HS-5 (cell line): ENCODE measurements around the gene ADRA2B.
"Not testable (repeated sequence)": the region's sequence is repeated elsewhere in the genome, so short reads cannot be mapped to it uniquely, and the experiment has no call there.

Experiments
- DNase-seq: peaks from one replicate; pipeline ENCODE4 v3.0.0-alpha.2; 2012; ENCODE audit warnings: low read depth

Gene ADRA2B

DNA sequence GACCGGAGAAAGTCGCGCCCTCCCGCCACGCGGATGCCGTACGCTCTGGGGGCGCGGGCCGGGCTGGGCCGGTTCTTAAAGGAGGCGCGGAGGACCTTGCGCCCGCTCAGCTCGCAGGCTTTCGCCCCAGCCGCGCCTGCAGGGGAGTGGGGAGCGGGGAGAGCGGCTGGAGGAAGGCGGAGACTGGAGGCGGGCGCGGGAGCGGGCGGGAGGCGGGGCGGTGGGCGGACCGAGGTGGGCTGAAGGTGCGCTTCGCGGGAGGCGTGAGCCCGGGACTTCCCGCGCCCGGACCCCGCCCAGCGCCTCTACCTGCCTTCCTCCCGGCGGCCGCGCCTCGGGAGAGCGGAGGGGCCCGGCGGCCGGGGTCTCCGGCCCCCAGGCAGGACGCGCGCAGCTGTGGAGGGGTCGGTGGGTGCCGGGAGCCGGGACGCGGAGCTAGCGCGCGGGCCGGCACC is at the start of gene ADRA2B:
Gene ADRA2B (minus strand): TSS at position 148 of the 455 bp plus-strand sequence. CDS start 422 bp downstream, outside the sequence.
- no peak for DNase-seq

DNA sequence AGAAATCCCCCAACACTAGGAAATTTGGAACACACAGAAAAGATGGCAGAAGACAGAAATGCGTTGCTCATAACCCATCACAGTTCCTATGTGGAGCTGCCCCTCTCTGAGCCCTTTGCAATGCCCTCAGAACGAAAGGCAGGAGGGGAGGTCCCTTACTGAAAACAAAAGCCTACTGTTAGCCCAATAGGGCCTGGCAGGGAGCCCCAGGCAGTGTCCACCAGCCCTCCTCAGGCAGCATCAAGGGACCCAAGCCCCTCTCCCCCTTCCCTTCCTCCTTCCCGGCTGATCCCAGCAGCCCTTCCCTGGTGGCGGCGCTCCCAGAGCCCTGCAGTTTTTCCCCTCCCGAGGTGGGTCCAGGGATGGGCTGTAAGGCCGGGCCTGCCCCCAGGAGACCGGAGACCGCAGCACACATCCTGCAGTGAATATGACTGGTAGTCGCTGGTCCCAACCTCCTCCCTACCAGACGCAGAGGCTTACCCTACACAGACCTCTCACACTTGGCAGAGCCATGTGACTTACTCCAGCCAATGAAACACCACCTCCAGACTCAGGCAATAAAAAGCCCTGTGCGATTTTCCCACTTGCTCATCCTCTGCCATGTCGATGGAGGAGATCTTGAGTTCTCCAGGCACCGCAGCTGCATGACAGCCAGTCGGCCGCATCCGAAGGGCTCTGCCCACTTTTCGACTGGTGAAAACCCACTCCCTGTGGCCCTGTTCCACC is 48.3 kb upstream of the ADRA2B start:
- DNase-seq, result no peak

DNA sequence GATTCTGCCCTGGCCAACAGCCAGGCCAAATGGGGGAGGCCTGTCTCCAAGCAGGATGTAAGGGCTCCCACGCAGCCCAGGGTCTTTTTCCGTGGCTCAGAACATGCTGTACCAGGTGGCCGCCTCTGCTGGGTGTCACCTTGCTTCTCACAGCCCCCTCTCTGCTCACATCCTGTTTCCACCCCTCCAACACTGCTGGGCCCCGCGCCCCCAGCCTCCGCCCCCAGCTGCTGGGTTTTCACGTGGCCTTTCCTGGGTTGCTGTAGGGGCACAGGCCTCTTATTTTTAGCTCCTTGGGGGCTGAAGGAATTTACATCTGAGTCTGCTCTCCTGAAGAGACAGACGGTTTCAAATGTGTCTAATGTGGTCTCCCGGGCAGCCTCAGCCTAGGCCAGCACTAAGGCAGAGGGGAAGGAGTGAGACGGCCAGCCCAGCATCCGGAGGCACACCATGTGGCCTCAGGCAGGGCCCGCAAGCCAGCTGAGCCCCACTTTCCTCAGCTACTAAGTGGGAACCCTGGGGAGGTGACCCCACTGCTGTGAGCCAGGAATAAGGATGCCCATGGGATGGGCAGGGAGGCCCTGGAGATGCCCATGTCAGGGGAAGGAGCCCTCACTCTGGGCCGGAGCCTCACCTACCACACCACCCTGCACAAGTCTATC is 47.5 kb upstream of the ADRA2B start:
- DNase-seq, result no peak

DNA sequence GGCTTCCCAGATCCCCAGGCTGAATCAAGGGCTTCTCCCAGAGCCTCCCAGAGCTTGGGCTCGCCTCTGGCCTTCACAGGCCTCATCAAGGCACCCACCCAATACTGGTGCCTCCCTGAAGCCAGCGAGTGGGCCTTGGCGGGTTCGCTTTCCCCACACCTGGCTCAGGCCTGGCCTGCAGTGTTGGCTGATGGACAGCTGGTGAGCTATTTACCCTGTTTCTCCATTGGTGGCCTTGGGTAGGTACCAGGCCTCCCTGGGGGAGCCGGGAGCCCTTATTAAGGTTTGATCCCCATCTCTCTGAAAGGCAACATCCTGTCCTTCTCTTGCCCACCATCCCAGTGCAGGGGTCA is 47.0 kb upstream of the ADRA2B start:
- no peak for DNase-seq

DNA sequence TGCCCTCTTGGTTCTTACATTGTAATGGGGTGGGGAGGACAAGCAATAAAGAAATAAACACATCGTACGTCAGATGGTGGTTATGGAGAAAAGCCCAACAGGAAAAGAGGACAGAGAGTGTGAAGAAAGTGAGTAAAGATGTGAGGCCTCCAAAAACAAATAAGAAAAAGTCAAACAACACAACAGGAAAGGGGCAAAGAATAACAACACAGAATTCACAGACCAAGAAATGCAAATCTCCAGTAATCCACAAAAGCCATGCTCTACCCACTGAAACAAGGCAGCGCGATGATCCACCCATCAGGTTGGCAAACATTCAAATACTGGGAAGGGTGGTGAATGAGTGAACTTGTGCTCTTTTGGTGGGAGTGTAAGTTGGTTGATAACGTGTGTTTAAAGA is 45.5 kb upstream of the ADRA2B start:
- DNase-seq, result no peak

DNA sequence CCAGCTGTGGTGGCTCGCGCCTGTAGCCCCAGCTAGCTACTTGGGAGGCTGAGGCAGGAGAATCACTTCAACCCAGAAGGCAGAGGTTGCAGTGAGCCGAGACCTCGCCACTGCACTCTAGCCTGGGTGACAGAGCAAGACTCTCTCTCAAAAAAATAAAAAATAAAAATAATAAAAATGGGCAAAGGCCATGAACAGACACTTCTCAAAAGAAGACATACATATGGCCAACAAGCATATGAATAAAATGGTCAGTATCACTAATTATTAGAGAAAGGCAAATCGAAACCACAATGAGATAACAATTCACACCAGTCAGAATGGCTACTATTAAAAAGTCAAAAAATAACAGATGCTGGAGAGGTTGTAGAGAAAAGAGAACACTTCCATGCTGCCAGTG is 44.0 kb upstream of the ADRA2B start:
- not testable (repeated sequence) for DNase-seq

DNA sequence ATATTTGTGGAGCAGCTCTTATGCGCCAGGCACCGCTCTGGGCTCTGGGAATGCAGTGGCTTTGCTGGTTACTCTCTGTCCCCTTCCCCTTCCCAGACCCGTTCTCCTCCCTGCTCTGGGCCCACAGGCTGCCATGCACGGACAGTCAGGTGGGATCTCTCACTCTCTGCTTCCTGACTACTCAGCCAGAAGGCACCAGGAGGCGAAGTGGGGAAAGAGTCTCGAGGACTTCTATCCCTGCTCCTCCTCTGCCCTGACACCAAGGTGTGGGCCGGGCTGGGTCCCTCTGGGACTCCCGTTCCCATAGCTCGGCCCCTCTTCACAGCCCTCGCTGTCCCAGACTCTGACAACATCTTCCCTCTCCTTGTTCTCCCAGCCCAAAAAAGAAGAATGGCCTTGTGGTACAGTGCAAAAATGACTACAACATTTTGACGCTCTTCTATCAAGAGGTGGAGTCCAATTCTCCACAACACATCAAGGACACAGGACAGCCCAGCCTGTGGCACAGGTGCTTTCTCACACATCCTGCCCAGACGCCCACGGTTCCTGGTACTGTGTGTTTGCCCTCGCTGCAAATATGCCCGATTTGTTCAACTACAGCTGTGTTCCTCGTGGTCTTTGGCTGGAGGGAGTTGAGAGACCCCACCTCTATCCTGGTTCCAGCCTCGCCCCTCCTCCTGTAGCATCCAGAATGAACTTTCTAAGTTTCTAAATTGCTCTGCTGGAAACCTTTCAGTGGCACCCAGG is 42.9 kb upstream of the ADRA2B start:
- no peak for DNase-seq

DNA sequence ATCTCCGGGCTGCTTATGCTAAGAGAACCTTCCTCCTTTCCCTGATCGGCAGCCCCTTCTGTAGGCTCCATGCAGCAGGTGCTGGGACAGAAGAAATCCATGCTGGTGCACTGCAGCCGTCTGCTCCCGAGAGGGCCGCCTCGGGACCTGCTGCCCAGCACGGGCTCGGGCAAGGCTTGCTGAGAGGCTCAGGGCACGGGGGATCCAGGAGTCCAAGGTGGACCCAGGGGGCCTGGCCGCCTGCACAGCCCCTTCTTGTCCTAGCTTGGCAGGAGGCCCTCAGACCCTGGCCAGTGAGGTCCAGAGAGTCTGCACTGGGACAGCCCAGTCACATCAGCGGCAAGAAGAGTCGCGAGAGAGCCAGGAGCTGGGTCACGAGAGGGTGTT is 42.2 kb upstream of the ADRA2B start:
- DNase-seq, result no peak

DNA sequence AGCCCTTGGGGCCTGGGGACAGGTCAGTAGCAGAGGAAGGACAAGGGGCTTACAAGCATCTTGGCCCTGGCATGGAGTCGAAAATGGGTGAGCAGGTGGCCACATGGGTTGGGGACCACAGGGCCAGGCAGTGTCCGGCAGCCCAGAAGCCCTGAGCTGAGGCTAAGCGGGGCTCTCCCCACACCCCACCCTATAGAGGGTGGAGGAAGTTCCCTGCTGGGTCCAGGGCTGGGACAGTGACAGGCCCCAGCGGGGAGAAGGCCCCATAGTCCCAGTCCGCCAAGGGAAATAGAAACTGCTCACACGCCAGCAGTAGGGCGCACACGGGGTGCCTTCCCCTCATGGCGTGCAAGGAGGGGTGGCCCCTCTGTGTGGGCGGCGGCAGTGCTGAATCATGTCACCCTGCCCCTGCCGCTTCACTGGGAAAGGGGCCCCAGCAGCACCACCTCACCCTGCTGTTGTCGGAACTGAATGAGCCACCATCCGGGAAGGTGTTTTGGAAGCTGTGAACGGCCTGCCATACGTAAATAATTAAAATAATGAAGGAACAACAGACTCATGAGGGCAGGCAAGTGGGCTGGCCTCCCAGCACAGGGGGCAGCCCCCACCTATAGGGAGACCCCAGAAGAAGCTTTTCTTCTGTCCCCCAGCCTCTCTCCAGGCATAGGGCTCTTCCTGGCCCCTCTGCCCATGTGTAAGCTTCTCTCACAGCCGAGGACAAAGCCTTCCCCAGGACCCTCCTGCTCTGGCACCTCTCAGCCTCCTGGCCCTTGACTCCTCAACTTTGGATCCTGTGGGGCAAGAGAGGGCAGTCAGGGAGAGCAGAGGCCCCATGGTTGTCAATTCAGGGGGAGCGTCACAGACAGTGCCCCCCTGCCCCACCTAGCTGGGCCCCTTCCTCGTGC is 41.5 kb upstream of the ADRA2B start:
- no peak for DNase-seq

DNA sequence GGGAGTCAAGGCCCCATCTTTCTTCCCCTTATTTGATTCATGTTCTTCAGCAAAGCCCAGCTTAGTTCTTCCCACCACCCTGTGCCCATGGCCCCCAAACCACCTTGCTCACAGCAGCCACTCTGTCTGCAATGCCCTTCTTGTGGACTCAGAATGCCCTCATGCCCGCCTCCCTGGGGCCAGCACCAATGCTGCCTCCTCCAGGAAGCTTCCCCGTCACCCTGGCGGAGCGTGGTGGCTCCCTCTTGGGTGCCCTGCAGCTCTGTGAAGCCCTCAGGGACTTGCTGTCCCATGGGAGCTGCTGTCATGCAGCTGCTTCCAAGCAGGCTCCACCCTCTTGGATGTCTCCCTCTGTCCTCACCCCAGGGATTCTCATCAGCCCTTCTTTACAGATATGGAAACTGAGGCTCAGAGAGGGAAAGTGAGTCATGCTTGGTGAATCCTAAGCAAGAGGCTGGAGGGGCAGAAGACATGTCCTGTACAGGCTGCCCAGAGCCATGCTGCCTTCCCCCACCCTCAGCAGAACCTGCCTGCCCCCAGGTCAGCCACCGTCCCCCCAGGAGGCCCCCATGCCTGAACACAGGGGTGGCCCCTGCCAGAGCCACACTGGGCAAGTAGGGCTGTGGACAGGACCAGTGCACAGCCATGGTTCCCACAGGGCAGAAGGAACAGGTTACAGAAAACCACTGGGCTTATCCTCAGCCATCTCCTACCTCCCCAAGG is 40.7 kb upstream of the ADRA2B start:
- DNase-seq, result no peak

DNA sequence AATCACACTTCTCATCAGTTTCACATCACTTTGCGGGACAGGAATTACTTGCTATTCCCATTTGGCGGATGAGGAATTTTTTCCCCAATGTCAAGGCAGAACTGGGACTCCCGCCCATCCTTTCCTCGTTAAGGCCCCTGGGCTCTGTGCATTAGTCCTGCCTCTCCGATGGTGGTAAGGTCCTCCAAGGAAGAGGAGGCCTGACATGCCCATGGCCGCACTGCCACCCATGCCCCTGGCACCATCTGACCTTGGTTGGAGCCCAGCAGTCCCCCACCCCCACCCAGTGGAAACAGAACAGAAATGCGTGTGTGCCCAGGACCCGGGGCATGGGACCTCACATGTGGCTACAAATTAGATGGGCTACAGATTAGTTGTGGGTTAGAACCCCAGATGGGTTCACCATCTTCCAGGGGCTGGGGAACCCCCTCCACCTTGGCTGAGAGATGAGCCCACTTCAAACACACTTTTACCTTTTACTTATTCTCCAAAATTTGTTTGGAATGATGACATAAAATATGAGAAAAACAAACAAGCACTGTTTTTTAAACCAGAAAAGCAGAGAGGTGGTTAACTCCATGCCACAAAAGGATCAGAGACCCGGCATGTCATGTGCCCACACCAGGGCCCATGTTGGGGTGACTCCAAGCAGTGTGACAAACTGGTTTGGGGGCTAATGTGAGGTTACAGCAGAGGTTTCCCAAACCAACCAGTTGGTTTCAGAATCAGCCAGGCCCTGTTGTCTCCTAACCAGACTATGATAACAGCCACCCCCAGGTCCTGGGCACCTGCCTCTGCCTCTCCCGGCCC is 39.8 kb upstream of the ADRA2B start:
- no peak for DNase-seq

DNA sequence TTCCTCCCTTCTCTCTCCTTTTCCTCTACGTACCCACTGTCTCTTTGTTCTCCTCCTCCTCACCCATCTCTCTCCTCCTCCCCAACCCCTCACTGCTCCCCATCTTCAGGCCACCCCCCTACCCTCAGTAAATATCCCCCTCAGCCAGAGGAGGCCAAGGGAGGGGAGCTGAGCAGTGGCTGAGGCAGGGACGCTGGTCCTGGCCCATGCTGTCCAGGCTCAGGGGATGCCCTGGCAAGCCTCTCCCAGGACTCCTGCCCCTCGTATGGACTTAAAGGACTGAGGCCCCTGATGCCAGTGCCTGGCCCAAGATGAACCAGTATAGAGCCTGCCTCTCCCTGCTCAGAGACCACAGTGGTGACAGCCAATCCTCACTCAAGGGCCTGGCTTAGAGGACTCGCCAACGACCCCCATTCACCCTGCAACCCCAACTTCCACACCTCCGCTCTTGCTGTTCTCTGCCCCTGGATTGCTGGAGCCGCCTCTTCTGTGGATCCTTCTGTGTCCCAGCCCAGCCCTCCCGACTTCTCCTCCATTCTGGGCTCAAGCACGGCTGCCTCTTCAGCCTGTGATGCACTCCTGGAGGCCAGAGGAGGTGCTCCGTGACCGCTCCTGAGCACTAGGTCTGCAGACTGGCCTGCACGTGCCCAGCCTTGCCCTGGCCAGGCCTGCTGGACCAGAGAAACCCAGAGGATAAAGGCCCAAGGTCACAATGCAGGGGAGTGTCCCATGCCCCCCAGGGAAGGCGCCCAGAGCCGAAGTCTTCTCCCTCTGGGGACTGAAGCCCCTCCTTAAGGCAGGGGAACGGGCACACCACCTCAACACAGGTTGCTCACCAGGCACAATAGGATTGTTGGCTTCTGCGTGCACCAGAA is 38.4 kb upstream of the ADRA2B start:
- DNase-seq, result no peak

DNA sequence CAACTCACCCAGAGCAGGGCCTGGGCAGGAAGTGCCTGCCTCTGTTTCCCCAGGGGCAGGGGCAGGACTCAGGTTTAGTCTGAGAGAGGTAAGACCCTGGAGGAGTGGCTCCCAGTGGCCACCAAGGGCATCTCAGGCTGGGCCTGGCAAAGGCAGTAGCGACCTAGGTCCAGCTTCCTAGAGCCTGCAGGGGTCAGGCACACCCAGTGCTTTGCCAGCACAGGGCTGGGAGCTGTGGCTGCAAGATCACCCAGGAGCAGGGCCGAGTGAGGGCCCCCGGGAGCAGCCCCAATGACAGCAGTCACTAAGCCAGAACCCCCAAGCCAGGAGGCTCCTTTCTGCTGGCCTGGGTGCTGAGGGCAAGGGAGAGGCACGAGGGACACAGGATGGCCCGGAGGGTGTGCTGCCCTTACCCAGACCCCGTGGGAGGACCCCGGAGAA is 37.6 kb upstream of the ADRA2B start:
- DNase-seq, result no peak

DNA sequence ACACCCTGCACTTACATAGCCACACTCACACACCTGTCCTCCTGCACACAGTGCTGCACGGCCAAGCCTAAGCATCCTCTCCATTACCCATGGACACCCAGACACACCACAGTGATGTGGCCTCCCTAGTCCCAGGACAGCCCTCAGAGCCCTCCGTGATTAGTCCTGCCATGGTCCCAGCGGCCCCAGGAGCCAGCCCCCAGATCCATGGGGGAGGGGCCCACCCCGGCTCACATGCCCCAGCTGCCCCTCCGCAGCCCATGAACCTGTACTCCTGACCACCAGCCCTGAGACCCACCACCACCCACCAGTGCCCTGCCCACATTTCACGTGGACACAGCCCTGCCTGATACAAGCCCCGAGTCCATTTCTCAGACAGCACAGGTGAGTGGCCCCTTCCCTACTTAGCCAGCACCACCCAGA is 36.9 kb upstream of the ADRA2B start:
- DNase-seq, result no peak

DNA sequence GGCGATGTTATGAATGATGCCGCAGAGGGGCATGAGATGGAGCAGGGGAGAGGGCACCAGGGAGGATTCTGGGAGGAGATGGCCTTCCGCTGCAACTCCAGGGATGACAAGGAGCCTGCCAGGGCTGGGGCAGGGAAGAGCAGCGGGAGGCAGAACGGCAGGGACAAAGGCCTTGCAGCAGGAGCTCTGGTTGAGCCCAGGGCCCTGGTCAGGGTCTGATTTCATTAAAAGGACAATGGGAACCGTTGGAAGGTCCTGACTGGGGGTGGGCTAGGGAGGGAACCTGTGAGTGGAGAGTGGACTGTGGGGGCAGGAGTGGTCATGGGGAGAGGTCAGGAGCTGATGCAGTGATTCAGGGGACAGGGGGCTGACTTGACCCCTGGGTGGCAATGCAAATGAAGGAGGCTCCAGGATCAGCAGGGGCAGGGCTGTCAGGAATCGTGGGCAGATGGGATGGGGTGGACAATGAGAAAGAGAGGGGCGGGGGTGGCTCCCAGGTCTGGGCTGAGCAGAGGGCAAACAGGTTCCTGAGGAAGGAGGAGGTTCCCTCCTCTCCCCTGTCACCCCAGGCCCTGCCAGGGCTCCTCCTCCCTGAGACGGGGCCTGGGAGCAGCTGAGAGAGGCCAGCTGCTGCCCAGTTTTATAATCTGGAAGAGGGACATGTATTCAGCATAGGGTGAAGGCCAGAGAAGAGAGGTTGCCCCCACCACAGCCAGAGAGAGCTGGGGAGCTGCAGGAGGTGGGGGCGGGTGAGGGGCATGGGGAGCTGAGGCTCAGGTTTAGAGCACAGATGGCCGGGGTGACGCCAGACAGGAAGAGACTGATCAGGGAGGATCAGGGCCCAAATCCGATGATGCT is 36.2 kb upstream of the ADRA2B start:
- no peak for DNase-seq

DNA sequence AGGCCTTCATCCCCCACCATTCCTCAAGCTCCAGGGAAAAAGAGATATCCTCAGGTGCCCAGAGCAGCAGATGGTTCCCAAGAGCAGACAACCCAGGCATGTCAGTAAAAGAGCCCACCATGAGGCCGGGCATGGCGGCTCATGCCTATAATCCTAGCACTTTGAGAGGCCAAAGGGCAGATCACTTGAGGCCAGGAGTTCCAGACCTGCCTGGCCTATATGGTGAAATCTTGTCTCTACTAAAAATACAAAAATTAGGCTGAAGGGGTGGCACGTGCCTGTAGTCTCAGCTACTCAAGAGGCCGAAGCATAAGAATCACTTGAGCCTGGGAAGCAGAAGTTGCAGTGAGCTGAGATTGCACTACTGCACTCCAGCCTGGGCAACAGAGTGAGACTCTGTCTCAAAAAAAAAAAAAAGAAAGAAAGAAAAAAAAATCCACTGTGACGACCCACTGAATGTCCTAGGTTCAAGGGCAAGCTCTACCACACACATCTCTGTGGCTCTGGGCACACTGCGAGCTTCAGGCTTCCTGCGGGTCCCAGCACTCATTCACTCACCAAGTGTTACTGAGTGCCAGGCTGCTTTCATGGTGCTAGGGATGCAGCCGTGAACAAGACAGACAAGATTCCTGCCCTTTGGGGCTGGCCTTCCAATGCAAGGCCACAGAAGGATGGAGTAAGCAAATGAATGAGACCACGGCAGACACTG is 35.4 kb upstream of the ADRA2B start:
- DNase-seq, result no peak

DNA sequence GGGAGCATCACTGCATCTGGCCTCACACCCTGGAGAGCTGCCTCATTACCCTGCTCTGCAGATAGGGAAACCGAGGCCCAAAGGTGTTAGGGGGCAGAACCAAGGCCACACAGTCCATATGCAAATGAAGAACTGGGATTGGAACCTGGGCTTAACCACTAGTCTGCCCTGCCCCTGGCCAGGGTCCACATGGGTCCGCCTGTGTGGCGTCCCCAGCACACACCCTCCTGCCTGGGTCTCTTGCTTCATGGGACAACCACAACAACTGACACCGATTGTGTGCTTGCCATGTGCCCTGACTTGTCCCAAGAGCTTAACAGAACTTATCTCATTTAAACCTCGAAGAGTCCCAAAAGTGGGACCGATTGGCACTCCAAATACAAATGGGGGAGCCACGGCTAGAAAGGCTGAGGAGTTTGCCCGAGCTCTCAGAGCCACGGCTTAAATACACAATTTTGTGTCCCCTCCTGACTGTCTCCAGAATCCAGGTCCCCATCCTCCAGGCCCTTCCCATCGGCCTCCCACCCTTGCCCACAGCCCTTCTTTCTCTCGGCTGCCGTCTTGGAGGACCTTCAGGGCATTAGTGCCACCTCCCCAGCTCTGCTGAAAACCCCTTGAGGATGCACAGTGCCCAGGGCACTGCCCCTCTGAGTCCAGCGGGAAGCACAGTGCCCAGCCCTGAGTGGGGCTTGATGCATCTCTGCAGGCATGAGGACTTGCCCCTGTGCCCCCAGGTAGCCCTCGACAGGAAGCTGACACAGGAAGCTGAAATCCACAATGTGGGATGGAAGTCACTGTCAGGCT is 34.6 kb upstream of the ADRA2B start:
- DNase-seq, result no peak
